ENCODE data around the gene RNF215. TPM values are rescaled to one million over a fixed set of nuclear protein-coding genes. Genes with fewer than 3 reads are reported as not detected.

The RNF215 gene
- total RNA-seq (2014; rRNA removed; shearing (Covaris generic)), result 9.2 and 9.5 TPM in 2 replicates

GRCh38 chr22:30386960-30387827 lies at the start of gene RNF215:
Gene RNF215 (minus strand): TSS chr22:30387411. CDS start chr22:30387313, 98 bp downstream.
- Histone ChIP-seq H3K36me3 (no peaks in the 10 kb centered on the region), H3K4me1 (replicated peaks) (peaks cover 15% of the 10 kb centered on the region), H3K4me3 (peak within 1 kb of the TSS; percentile 59), H3K27ac (no peak within 1 kb of the TSS), H3K27me3 (replicated peaks) (no peaks in the 10 kb centered on the region), H3K9me3 (replicated peaks) (0 out of 2 replicates have a peak, but pooled peaks cover 4% of the 10 kb centered on the region)
- DNase-seq (ENCODE audit: low read depth in 1 of 2, low spot score in 2 of 2), result peak; percentile 74 to 75

- H3K27me3 ChIP-seq (replicated peaks), result no peaks in the 10 kb centered on the region
- H3K4me3 ChIP-seq, result no peak overlapping the region
- peaks cover 3% of the 10 kb centered on the region; the same call in 1 of the 2 replicates for H3K4me1 ChIP-seq (replicated peaks)
- H3K36me3 ChIP-seq, result no peaks in the 10 kb centered on the region
- H3K27ac ChIP-seq, result no peak overlapping the region
- DNase-seq (ENCODE audit: low read depth in 1 of 2, low spot score in 2 of 2), result no peak
- no peaks in the 10 kb centered on the region for H3K9me3 ChIP-seq (replicated peaks)
Measured at GRCh38 chr22:30436196-30436595, 49.0 kb upstream of the RNF215 start.

DNA sequence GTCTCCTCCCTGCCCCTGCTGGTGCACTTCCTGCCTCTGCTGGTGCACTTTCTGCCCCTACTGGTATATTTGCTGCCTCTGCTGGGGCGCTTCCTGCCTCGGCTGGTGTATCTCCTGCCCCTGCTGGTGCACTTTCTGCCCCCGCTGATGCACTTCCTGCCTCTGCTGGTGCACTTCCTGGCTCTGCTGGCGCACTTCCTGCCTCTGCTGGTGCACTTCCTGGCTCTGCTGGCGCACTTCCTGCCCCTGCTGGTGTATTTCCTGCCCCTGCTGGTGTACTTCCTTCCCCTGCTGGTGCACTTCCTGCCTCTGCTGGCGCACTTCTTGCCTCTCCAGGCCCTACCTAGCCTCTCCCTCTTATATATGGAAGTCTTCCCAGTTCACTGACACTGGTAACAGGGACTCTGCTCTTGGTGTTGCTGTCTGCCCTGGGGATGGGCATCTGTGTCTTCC lies 48.5 kb upstream of the RNF215 start:
- no peaks in the 10 kb centered on the region for H3K9me3 ChIP-seq (replicated peaks)
- H3K4me1 ChIP-seq (replicated peaks), result peaks cover 3% of the 10 kb centered on the region; the same call in 1 of the 2 replicates
- H3K27ac ChIP-seq, result no peak overlapping the region
- no peak for DNase-seq (ENCODE audit: low read depth in 1 of 2, low spot score in 2 of 2)
- H3K36me3 ChIP-seq, result no peaks in the 10 kb centered on the region
- H3K4me3 ChIP-seq, result no peak overlapping the region
- H3K27me3 ChIP-seq (replicated peaks), result no peaks in the 10 kb centered on the region

DNA sequence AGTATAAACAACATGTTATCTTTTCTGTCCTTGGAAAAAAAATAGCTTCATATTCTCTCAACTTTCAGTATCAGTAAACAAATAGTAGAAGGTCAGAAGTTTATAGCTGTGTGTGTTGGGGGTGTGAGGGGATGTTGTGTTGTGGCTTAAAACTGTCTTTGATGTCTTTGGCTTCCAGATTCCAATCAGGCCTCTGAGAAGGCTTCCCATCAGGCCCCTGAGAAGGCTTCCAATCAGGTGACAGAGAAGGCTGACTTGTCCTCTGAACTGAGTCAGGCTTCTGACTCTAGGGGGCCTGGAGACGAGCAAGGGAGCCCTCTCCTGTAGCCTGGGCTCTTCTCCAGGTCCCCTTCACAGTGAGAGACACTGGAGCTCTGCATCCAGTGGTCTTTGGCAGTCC lies 47.6 kb upstream of the RNF215 start:
- Histone ChIP-seq H3K27me3 (replicated peaks) (no peaks in the 10 kb centered on the region), H3K9me3 (replicated peaks) (no peaks in the 10 kb centered on the region), H3K4me1 (replicated peaks) (peaks cover 3% of the 10 kb centered on the region; the same call in 1 of the 2 replicates), H3K36me3 (no peaks in the 10 kb centered on the region), H3K27ac (no peak overlapping the region), H3K4me3 (no peak overlapping the region)
- no peak for DNase-seq (ENCODE audit: low read depth in 1 of 2, low spot score in 2 of 2)

- no peak overlapping the region for H3K27ac ChIP-seq
- no peaks in the 10 kb centered on the region for H3K9me3 ChIP-seq (replicated peaks)
- H3K36me3 ChIP-seq, result no peaks in the 10 kb centered on the region
- peaks cover 3% of the 10 kb centered on the region; the same call in 1 of the 2 replicates for H3K4me1 ChIP-seq (replicated peaks)
- no peak for DNase-seq (ENCODE audit: low read depth in 1 of 2, low spot score in 2 of 2)
- no peaks in the 10 kb centered on the region for H3K27me3 ChIP-seq (replicated peaks)
- H3K4me3 ChIP-seq, result no peak overlapping the region
Measured at GRCh38 chr22:30433773-30434172, 46.6 kb upstream of the RNF215 start.

DNA sequence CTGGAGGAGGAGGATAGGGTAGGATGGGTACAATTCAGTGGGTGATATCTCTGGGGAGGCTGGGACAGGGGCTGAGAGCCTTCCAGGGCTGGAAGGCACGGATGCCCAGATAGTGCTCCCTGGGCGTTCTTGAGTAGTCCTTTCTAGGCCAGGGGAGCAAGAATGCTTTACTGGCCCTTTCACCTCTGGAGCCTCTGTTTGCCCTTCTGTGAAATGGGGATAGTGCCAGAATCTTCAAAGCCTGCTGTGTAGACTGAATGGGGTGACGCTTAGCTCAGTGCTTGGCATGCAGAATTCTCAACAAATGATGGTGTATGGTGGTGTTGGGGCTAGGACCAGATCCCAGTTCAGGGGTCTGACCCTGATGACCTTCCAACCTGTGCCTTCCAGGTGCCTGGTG lies 46.0 kb upstream of the RNF215 start:
- Histone ChIP-seq H3K9me3 (replicated peaks) (no peaks in the 10 kb centered on the region), H3K27me3 (replicated peaks) (no peaks in the 10 kb centered on the region), H3K4me1 (replicated peaks) (peaks cover 3% of the 10 kb centered on the region; the same call in 1 of the 2 replicates), H3K4me3 (no peak overlapping the region), H3K36me3 (peaks cover 3% of the 10 kb centered on the region; the same call in 1 of the 2 replicates), H3K27ac (no peak overlapping the region)
- no peak for DNase-seq (ENCODE audit: low read depth in 1 of 2, low spot score in 2 of 2)

DNA sequence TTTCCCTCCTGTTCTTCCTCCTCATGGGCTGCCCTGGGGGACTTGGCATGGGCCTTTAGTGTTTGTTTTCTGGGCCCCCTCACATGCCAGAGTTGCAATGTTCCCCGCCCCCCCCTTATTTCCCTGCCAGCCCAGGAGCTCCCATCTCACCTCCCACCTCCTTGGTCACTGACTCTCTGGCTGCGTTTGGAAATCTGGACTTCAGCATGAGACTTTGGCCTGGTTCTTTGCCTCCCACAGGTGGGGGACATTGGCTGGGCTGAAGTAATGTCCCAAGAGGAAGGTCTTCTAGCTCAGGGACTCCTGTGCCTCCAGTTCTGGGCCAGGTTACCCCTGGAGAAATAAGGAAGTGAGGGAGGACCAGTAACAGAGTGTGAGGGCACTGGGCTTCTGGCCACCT lies 45.3 kb upstream of the RNF215 start:
- Histone ChIP-seq H3K27ac (no peak overlapping the region), H3K36me3 (peaks cover 3% of the 10 kb centered on the region; the same call in 1 of the 2 replicates), H3K4me3 (no peak overlapping the region), H3K27me3 (replicated peaks) (no peaks in the 10 kb centered on the region), H3K9me3 (replicated peaks) (no peaks in the 10 kb centered on the region), H3K4me1 (replicated peaks) (peaks cover 3% of the 10 kb centered on the region; the same call in 1 of the 2 replicates)
- no peak for DNase-seq (ENCODE audit: low read depth in 1 of 2, low spot score in 2 of 2)

GRCh38 chr22:30432096-30432495 lies 44.9 kb upstream of the RNF215 start:
- no peak overlapping the region for H3K27ac ChIP-seq
- no peaks in the 10 kb centered on the region for H3K9me3 ChIP-seq (replicated peaks)
- H3K36me3 ChIP-seq, result peaks cover 6% of the 10 kb centered on the region; the same call in 1 of the 2 replicates
- H3K27me3 ChIP-seq (replicated peaks), result no peaks in the 10 kb centered on the region
- no peak for DNase-seq (ENCODE audit: low read depth in 1 of 2, low spot score in 2 of 2)
- peaks cover 3% of the 10 kb centered on the region; the same call in 1 of the 2 replicates for H3K4me1 ChIP-seq (replicated peaks)
- no peak overlapping the region for H3K4me3 ChIP-seq

- Histone ChIP-seq H3K36me3 (peaks cover 8% of the 10 kb centered on the region; the same call in 1 of the 2 replicates), H3K4me1 (replicated peaks) (peaks cover 12% of the 10 kb centered on the region), H3K27ac (no peak overlapping the region), H3K9me3 (replicated peaks) (no peaks in the 10 kb centered on the region), H3K27me3 (replicated peaks) (no peaks in the 10 kb centered on the region), H3K4me3 (no peak overlapping the region)
- no peak for DNase-seq (ENCODE audit: low read depth in 1 of 2, low spot score in 2 of 2)
Measured at GRCh38 chr22:30430933-30431332, 43.7 kb upstream of the RNF215 start.

DNA sequence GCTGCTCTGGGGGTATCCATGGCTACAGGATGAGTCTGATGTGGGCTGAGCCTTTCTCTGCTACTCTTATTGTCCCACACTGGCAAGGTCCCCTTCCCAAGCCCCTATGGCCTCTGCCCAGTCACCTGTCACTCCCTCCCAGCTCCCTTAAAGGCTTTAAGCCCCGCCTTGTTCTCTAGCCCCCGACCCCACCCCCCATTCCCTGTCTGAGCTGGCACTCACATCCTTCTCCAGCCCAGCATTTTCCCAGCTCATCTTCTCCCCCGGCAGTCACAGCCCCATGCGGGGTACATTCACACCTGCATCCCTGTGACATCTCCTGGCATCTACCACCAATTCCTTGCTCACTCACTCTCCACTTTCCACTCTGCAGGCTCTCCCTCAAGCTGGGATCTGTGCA lies 42.7 kb upstream of the RNF215 start:
- no peak overlapping the region for H3K27ac ChIP-seq
- peaks cover 15% of the 10 kb centered on the region for H3K4me1 ChIP-seq (replicated peaks)
- DNase-seq (ENCODE audit: low read depth in 1 of 2, low spot score in 2 of 2), result no peak
- H3K4me3 ChIP-seq, result no peak overlapping the region
- peaks cover 8% of the 10 kb centered on the region; the same call in 1 of the 2 replicates for H3K36me3 ChIP-seq
- H3K9me3 ChIP-seq (replicated peaks), result no peaks in the 10 kb centered on the region
- H3K27me3 ChIP-seq (replicated peaks), result no peaks in the 10 kb centered on the region

DNA sequence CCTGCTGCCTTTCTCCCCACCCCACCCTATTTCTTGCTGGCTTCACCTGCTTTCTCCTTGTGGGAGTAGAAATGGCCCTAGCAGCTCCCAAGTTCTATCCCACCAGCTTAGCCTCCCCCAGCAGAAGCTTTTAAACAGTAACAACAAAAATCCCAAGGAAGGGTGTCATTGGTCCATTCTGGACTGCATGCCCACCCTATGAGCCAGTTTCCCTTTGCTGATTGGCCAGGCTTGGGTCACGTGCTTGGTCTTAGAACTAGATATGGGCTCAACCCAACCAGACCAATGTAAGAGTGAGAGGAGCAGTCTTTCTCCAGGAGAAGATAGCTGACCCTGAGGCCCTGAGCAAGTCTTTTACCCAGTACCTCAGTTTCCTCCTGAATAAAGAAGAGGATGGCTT lies 40.7 kb upstream of the RNF215 start:
- Histone ChIP-seq H3K9me3 (replicated peaks) (no peaks in the 10 kb centered on the region), H3K36me3 (peaks cover 8% of the 10 kb centered on the region; the same call in 1 of the 2 replicates), H3K4me1 (replicated peaks) (peaks cover 30% of the 10 kb centered on the region), H3K27me3 (replicated peaks) (no peaks in the 10 kb centered on the region), H3K27ac (no peak overlapping the region), H3K4me3 (no peak overlapping the region)
- no peak for DNase-seq (ENCODE audit: low read depth in 1 of 2, low spot score in 2 of 2)

DNA sequence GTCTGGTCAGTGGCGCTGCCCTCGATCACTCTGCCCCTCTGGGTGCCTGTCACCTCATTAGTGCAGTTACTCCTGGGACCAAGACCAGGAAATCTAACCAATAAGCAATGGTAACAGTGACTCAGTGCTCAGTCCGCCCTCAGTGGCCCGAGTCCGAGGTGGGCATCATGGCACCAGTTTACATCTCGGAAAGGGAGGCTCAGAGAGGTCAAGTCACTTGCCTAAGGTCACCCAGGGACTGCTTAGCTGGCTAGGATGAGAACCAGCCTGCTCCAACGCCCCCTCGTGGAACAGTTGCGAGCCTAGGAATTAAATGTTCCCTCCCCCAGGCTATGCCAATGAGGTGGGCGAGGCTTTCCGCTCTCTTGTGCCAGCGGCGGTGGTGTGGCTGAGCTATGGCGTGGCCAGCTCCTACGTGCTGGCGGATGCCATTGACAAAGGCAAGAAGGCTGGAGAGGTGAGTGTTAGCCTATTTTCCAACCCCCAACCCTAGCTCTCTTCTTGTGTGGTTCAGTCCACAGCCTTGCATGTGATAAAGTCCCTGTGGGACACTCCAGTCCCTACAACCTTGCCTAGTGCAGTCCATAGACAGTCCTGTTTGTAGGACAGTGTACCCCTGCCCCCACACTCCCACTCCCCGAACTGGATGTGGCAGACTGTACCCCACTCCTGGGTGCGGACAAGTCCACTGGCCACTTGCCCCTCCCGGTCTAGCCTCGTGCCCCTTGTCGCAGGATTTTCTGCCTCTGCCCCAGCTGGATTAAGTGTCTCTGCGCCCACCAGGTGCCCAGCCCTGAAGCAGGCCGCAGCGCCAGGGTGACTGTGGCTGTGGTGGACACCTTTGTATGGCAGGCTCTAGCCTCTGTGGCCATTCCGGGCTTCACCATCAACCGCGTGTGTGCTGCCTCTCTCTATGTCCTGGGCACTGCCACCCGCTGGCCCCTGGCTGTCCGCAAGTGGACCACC lies 39.5 kb upstream of the RNF215 start:
- no peaks in the 10 kb centered on the region for H3K27me3 ChIP-seq (replicated peaks)
- H3K9me3 ChIP-seq (replicated peaks), result no peaks in the 10 kb centered on the region
- peak overlapping the region; percentile 52; the same call in 1 of the 2 replicates for H3K27ac ChIP-seq
- peak; percentile 81 to 87 for DNase-seq (ENCODE audit: low read depth in 1 of 2, low spot score in 2 of 2)
- peak overlapping the region; percentile 64 for H3K4me3 ChIP-seq
- peaks cover 15% of the 10 kb centered on the region; the same call in 1 of the 2 replicates for H3K36me3 ChIP-seq
- peaks cover 42% of the 10 kb centered on the region for H3K4me1 ChIP-seq (replicated peaks)

DNA sequence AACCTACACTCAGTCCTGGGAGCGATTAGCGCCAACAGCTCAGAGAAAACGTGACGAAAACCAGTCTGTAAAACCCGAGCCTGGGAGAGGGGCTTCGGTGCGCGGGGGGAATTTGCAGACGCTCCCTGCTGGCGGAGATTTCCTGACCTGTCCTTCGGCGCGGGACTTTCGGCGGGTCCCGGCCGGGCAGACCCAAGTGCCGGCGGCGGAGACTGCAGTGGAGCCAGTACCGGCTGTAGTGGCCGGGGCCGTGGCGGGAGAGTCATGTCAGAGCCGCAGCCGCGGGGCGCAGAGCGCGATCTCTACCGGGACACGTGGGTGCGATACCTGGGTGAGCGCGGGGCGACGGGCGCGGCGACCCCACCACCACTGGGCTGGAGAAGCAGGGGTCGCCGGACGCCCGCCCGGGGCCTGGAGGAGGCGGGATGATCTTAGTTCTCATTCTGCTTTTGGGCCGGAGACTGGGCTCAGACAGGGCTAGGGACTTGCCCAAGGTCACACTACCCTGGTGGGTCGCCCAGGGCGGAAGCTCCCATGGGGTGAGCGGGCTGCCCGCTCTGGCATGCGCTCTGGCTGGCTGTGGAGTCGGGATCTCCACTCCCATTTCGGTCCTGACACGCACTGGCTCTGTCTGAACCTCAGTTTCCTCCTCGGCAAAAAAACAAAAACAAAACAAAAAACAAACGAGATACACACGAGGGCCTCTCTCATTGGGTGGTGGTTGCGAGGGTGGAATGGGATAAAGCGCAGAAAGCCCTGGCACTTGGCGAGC lies 38.6 kb upstream of the RNF215 start, which contains the start of gene MTFP1:
Gene MTFP1, plus strand, starts transcription at position 153 of the 772 bp plus-strand sequence. Its CDS starts 112 bp downstream, at position 265.
- no peaks in the 10 kb centered on the region for H3K27me3 ChIP-seq (replicated peaks)
- peaks cover 19% of the 10 kb centered on the region; the same call in 1 of the 2 replicates for H3K36me3 ChIP-seq
- no peaks in the 10 kb centered on the region for H3K9me3 ChIP-seq (replicated peaks)
- DNase-seq (ENCODE audit: low read depth in 1 of 2, low spot score in 2 of 2), result peak; percentile 76
- peak within 1 kb of the TSS; percentile 52 for H3K27ac ChIP-seq
- H3K4me3 ChIP-seq, result peak within 1 kb of the TSS; percentile 64
- H3K4me1 ChIP-seq (replicated peaks), result peaks cover 51% of the 10 kb centered on the region
